Measurements from ENCODE around the gene LRRC25. TPM values are rescaled to one million over a fixed set of nuclear protein-coding genes. Genes with fewer than 3 reads are reported as not detected.

The LRRC25 gene
- polyA plus RNA-seq, 1 experiment, result 0.12 TPM

DNA sequence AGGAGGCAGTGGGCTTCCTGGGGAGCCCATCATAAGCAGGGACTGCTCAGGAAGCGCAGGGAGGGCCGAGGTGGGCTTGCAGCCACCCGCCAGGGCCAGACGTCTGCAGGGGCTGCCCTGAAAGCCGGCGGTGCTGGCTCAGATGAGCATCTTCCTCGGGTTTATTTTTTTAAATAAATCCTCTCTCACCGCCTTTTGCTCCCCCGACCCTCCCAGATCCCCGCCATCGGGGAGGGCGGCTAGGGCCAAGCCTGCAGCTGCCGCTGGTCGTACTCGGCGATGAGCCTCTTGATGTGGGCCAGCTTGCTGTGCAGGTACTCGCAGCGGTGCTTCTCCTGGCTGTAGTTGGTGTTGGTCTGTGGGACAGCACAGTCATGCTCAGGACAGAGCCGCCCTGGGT is 47.1 kb upstream of the LRRC25 start:
- TF ChIP-seq CTCF (IDR thresholded peaks at IDR 0.05; ENCODE audit: low read depth, low read length), result no peak
- CTCF ChIA-PET, result no interaction called here
- Histone ChIP-seq H3K27ac (ENCODE audit: low read depth, low read length) (no peak overlapping the region), H3K9me3 (ENCODE audit: control insufficient read depth, insufficient read depth, low read length) (no peaks in the 10 kb centered on the region; the same call in 1 of the 2 replicates), H3K4me3 (ENCODE audit: low read depth, low read length) (no peak overlapping the region), H3K27me3 (ENCODE audit: control insufficient read depth, insufficient read depth, low read length) (no peaks in the 10 kb centered on the region)
- no peak for DNase-seq (ENCODE audit: low read depth, low spot score)
- POLR2A ChIA-PET, result no interaction called here

DNA sequence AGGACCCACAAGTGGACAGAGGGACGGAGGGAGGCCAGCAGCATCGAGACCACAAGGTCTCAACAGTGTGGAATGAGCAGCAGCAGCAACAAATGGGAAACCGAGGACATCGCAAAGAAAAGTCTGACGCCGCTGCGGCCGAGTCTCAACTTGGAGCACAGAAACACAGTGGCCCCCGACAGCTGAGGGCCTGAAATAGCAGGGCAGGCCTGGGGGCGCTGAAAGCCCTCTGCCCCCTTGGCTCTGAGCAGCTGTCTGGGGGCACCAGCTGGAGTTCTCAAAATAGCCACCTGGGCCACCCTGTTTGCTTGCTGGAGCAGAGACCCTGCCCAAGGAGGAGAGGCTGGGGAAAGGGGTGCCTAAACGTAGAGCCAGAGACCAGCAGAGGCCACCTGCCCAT is 46.4 kb upstream of the LRRC25 start:
- ChIA-PET CTCF (no interaction called here), POLR2A (no interaction called here)
- TF ChIP-seq CTCF (IDR thresholded peaks at IDR 0.05; ENCODE audit: low read depth, low read length), result no peak
- no peak overlapping the region for H3K4me3 ChIP-seq (ENCODE audit: low read depth, low read length)
- H3K27me3 ChIP-seq (ENCODE audit: control insufficient read depth, insufficient read depth, low read length), result no peaks in the 10 kb centered on the region
- H3K27ac ChIP-seq (ENCODE audit: low read depth, low read length), result no peak overlapping the region
- no peak for DNase-seq (ENCODE audit: low read depth, low spot score)
- no peaks in the 10 kb centered on the region; the same call in 1 of the 2 replicates for H3K9me3 ChIP-seq (ENCODE audit: control insufficient read depth, insufficient read depth, low read length)

DNA sequence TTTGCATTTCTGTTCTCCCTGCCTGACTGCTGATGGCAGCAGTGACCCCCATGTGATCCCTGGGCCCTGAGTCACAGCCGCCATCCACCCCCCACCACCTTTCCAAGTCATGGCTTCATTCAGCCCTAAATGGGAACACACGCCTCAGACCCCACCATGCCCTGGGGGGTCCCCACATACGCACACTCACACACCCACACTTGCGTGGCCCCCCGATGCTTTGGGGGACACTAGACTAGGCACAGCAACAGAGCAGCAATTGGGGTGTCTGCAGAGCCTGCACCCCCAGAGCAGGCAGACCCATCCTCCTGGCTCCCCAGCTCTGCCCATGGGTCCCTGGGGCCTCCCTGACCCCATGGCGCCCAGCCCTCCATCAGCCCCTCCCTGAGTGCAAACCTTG is 46.0 kb upstream of the LRRC25 start:
- Histone ChIP-seq H3K4me3 (ENCODE audit: low read depth, low read length) (no peak overlapping the region), H3K27ac (ENCODE audit: low read depth, low read length) (no peak overlapping the region), H3K9me3 (ENCODE audit: control insufficient read depth, insufficient read depth, low read length) (no peaks in the 10 kb centered on the region; the same call in 1 of the 2 replicates), H3K27me3 (ENCODE audit: control insufficient read depth, insufficient read depth, low read length) (no peaks in the 10 kb centered on the region)
- no peak for DNase-seq (ENCODE audit: low read depth, low spot score)
- ChIA-PET POLR2A (no interaction called here), CTCF (no interaction called here)
- no peak for TF ChIP-seq CTCF (IDR thresholded peaks at IDR 0.05; ENCODE audit: low read depth, low read length)

DNA sequence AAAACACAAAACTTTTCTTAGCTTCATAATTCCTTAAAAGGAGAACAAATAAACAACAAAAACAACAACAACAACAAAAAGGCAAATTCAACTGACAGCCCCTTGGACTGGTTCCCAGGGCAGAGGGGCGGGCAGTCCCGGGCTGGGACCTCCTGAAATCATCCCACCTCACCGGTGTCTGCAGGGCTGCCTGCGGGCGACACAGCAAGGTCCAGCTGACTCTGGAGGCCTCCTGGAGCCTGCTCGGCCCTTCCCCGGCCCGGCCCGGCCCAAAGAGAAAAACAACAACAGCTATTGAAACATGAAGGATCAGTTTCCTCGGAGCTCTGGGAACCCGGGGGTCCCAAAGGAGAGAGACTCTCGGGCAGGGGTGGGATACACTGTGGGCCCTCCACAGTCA is 45.5 kb upstream of the LRRC25 start:
- Histone ChIP-seq H3K27ac (ENCODE audit: low read depth, low read length) (no peak overlapping the region), H3K9me3 (ENCODE audit: control insufficient read depth, insufficient read depth, low read length) (no peaks in the 10 kb centered on the region; the same call in 1 of the 2 replicates), H3K4me3 (ENCODE audit: low read depth, low read length) (no peak overlapping the region), H3K27me3 (ENCODE audit: control insufficient read depth, insufficient read depth, low read length) (no peaks in the 10 kb centered on the region)
- CTCF ChIA-PET, result no interaction called here
- TF ChIP-seq CTCF (IDR thresholded peaks at IDR 0.05; ENCODE audit: low read depth, low read length), result no peak
- POLR2A ChIA-PET, result no interaction called here
- no peak for DNase-seq (ENCODE audit: low read depth, low spot score)

DNA sequence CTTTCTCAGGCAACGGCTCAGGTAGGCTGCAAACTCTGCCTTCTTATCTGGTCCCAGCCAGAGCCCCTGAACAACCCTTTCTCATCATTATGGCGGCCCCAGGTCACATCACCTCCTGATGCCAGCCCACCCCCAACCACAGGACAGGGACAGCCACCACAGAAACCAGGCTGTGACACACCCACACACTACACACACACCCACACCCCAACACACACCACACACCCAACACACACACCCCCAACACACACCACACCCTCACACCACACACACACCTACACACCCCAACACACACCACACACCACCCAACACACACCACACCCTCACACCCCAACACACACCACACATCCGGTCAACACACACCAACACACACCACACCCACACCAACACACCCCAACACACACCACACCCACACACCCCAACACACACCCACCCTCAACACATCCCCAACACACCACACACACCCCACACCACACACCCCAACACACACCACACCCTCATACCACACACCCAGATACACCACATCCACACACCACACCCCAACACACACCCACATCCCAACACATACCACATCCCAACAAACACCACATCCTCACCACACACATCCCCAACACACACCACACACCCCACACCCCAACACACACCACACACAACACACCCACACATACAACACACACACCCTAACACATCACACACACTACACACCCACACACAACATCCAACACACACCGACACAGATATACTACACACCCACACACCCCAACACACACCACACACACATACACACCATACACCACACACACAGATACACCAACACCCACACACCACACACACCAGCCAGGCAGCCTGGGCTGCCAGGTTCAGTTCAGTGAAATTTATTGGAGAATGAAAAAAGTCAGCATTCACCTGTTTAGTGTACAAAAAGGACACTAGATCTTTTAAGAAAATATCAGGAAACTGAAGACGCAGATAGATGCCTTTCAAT is 44.7 kb upstream of the LRRC25 start:
- Histone ChIP-seq H3K9me3 (ENCODE audit: control insufficient read depth, insufficient read depth, low read length) (no peaks in the 10 kb centered on the region; the same call in 1 of the 2 replicates), H3K27me3 (ENCODE audit: control insufficient read depth, insufficient read depth, low read length) (no peaks in the 10 kb centered on the region), H3K4me3 (ENCODE audit: low read depth, low read length) (no peak overlapping the region), H3K27ac (ENCODE audit: low read depth, low read length) (no peak overlapping the region)
- CTCF ChIA-PET, result no interaction called here
- no peak for DNase-seq (ENCODE audit: low read depth, low spot score)
- POLR2A ChIA-PET, result no interaction called here
- TF ChIP-seq CTCF (IDR thresholded peaks at IDR 0.05; ENCODE audit: low read depth, low read length), result no peak
